Esophagus squamous epithelium (tissue), 4 donors: ENCODE data around the gene ARID3B.

ENCODE experiments used
- POLR2A ChIP-seq, 4 donors: fragments of 450-650 bp; IDR thresholded peaks; one replicate each; pipeline ENCODE4 v1.6.1; 2017; ENCODE audit warnings: antibody characterized with exemption in 4 of 4, mild to moderate bottlenecking in 4 of 4, moderate library complexity in 3 of 4
- TF ChIP-seq, protein P1 (sequence below), 6 experiments: fragments of 450-650 bp in 4 of 6; fragments of 200-600 bp in 2 of 6; sonication (generic) in 2 of 6; IDR thresholded peaks; one replicate each; pipeline ENCODE4 v1.5.1; 2016 to 2019; ENCODE audit warnings: antibody characterized with exemption in 6 of 6, mild to moderate bottlenecking in 4 of 6, moderate library complexity in 4 of 6

DNA sequence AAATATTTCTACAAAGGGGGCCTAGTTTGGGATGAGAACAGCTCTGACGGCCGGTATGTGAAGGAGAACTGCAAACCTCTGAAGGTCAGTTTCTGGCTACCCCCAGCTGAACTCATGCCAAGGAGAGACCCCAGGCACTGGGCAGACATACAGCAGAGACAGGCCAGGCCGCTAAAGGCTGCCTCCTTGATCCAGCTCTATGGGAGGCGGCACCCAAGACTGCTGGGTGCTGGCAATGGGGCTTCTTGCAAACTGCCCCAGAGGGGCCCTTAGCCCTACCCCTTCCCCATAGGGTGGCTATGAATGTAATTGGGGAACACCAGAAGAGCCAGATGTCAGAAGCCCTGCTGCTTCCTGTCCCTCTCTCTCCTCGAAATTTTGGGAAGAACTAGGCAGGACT lies 87.9 kb downstream of the ARID3B start:
- TF ChIP-seq, protein P1, sequence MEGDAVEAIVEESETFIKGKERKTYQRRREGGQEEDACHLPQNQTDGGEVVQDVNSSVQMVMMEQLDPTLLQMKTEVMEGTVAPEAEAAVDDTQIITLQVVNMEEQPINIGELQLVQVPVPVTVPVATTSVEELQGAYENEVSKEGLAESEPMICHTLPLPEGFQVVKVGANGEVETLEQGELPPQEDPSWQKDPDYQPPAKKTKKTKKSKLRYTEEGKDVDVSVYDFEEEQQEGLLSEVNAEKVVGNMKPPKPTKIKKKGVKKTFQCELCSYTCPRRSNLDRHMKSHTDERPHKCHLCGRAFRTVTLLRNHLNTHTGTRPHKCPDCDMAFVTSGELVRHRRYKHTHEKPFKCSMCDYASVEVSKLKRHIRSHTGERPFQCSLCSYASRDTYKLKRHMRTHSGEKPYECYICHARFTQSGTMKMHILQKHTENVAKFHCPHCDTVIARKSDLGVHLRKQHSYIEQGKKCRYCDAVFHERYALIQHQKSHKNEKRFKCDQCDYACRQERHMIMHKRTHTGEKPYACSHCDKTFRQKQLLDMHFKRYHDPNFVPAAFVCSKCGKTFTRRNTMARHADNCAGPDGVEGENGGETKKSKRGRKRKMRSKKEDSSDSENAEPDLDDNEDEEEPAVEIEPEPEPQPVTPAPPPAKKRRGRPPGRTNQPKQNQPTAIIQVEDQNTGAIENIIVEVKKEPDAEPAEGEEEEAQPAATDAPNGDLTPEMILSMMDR (IDR thresholded peaks at IDR 0.05), result no peak
- TF ChIP-seq POLR2A (IDR thresholded peaks at IDR 0.05), result no peak
